GM23248 (cell line): ENCODE measurements around the gene AFF3. TPM values are rescaled to one million over a fixed set of nuclear protein-coding genes. Genes with fewer than 3 reads are reported as not detected.

Experiments
- DNase-seq: peaks from one replicate; pipeline ENCODE4 v3.0.0-alpha.2; 2015
- H2AFZ ChIP-seq: fragments of 200-600 bp; sonication (generic); 2 replicates; pipeline ENCODE4 v1.6.1; 2016; ENCODE audit warnings: antibody characterized with exemption
- H3F3A ChIP-seq: fragments of 200-600 bp; sonication (generic); 2 replicates; pipeline ENCODE4 v1.6.1; 2016; ENCODE audit warnings: mild to moderate bottlenecking, antibody characterized with exemption, mixed run types; ENCODE audit not compliant: insufficient read depth
- H3K27ac ChIP-seq: fragments of 200-600 bp; sonication (generic); 2 replicates; pipeline ENCODE4 v1.5.1; 2016; ENCODE audit warnings: mild to moderate bottlenecking
- H3K27me3 ChIP-seq: fragments of 200-600 bp; sonication (generic); replicated peaks from 2 replicates; pipeline ENCODE4 v1.6.1; 2016; ENCODE audit warnings: mild to moderate bottlenecking; ENCODE audit not compliant: insufficient read depth
- H3K36me3 ChIP-seq: fragments of 200-600 bp; sonication (generic); 2 replicates; pipeline ENCODE4 v1.6.1; 2016; ENCODE audit warnings: low read depth, mild to moderate bottlenecking
- H3K4me1 ChIP-seq: fragments of 200-600 bp; sonication (generic); 2 replicates; pipeline ENCODE4 v1.6.1; 2016; ENCODE audit warnings: mild to moderate bottlenecking; ENCODE audit not compliant: insufficient read depth
- H3K4me2 ChIP-seq: fragments of 200-600 bp; sonication (generic); one replicate; pipeline ENCODE4 v1.6.1; 2016; ENCODE audit warnings: mild to moderate bottlenecking; ENCODE audit not compliant: unreplicated experiment
- H3K4me3 ChIP-seq: fragments of 200-600 bp; sonication (generic); 2 replicates; pipeline ENCODE4 v1.5.1; 2016; ENCODE audit warnings: mild to moderate bottlenecking
- H3K79me2 ChIP-seq: fragments of 200-600 bp; sonication (generic); 2 replicates; pipeline ENCODE4 v1.6.1; 2016; ENCODE audit warnings: mild to moderate bottlenecking; ENCODE audit not compliant: insufficient read depth
- H3K9ac ChIP-seq: fragments of 200-600 bp; sonication (generic); 2 replicates; pipeline ENCODE4 v1.6.1; 2016; ENCODE audit warnings: mild to moderate bottlenecking
- H3K9me2 ChIP-seq: fragments of 200-600 bp; sonication (generic); 2 replicates; pipeline ENCODE4 v1.6.1; 2016; ENCODE audit warnings: mixed run types, mild to moderate bottlenecking, moderate library complexity; ENCODE audit not compliant: insufficient read depth
- H3K9me3 ChIP-seq: fragments of 200-600 bp; sonication (generic); one replicate; pipeline ENCODE4 v1.6.1; 2017; ENCODE audit warnings: low read depth
- H4K20me1 ChIP-seq: fragments of 200-600 bp; sonication (generic); 2 replicates; pipeline ENCODE4 v1.6.0; 2016; ENCODE audit not compliant: insufficient read depth
- EZH2 ChIP-seq: fragments of 200-600 bp; sonication (generic); IDR thresholded peaks from 2 replicates; pipeline ENCODE4 v1.6.1; 2018; ENCODE audit warnings: antibody characterized with exemption, mild to moderate bottlenecking; ENCODE audit not compliant: insufficient read depth, poor library complexity, severe bottlenecking
- EZH2phosphoT487 ChIP-seq: fragments of 200-600 bp; sonication (generic); IDR thresholded peaks from 2 replicates; pipeline ENCODE4 v1.6.1; 2018; ENCODE audit warnings: antibody characterized with exemption, moderate library complexity, mild to moderate bottlenecking, low read depth; ENCODE audit not compliant: insufficient read depth
- WGBS, 2 experiments: methylation state at CpG; one replicate each; pipeline ENCODE4 v1.1.6; 2015 to 2017; ENCODE audit warnings: low lambda C conversion rate in 2 of 2, low coverage in 1 of 2; ENCODE audit errors: missing lambda C conversion rate in 2 of 2; 5-methylcytosine and 5-hydroxymethylcytosine counted together
- in situ Hi-C: fragments of 300-500 bp; cut with MboI; formaldehyde crosslinking; loops from 2 replicates; pipeline ENCODE4 v1.15.0; 2020
- polyA plus RNA-seq: library from polyadenylated mRNA; unstranded; fragments of >200 nt; fragmentation: Nextera tagmentation; extraction: Ambion mirVana; gene quantifications from 2 replicates; pipeline ENCODE4 v1.2.1, GENCODE V29; 2016
- total RNA-seq: library from RNA; depleted of rRNA; stranded (reverse); fragments of >200 nt; shearing (Covaris generic); gene quantifications from 2 replicates; pipeline ENCODE4 v1.2.3, GENCODE V29; 2014

AFF3 gene
- total and polyA plus RNA-seq, 2 experiments from 2014 or later: 0.56 to 0.86 TPM

DNA sequence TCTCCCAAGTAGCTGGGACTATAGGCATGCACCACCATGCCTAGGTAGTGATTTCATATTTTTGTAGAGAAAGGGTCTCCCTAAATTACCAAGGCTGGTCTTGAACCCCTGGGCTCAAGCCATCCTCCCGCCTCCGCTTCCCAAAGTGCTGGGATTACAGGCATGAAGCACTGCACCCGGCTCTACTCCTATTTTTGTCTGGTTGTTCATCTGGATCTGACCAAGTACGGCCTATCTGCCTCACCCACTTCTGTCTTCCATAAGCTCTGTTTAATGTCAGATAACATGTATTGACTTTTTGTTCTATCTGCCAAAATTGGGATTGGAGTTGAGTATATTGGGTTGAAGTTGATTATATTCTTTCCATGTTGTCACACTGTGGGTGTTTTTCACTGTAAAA, 198.4 kb downstream of the AFF3 start:
- Histone ChIP-seq H3K27ac (no peak overlapping the region), H3K9ac (no peak overlapping the region), H3K9me2 (no peaks in the 10 kb centered on the region), H3K79me2 (no peaks in the 10 kb centered on the region), H3K4me3 (no peak overlapping the region), H3F3A (no peaks in the 10 kb centered on the region), H3K4me2 (no peak overlapping the region), H3K4me1 (no peaks in the 10 kb centered on the region), H2AFZ (no peak overlapping the region), H3K9me3 (no peaks in the 10 kb centered on the region), H3K36me3 (no peaks in the 10 kb centered on the region), H3K27me3 (no peaks in the 10 kb centered on the region), H4K20me1 (no peaks in the 10 kb centered on the region)
- WGBS, 2 experiments: 83 to 88% methylated on average over 4 of the region's 4 CpGs
- no peak for TF ChIP-seq EZH2
- no peak for TF ChIP-seq EZH2phosphoT487
- DNase-seq: no peak
- in situ Hi-C loops: no loop called here

DNA sequence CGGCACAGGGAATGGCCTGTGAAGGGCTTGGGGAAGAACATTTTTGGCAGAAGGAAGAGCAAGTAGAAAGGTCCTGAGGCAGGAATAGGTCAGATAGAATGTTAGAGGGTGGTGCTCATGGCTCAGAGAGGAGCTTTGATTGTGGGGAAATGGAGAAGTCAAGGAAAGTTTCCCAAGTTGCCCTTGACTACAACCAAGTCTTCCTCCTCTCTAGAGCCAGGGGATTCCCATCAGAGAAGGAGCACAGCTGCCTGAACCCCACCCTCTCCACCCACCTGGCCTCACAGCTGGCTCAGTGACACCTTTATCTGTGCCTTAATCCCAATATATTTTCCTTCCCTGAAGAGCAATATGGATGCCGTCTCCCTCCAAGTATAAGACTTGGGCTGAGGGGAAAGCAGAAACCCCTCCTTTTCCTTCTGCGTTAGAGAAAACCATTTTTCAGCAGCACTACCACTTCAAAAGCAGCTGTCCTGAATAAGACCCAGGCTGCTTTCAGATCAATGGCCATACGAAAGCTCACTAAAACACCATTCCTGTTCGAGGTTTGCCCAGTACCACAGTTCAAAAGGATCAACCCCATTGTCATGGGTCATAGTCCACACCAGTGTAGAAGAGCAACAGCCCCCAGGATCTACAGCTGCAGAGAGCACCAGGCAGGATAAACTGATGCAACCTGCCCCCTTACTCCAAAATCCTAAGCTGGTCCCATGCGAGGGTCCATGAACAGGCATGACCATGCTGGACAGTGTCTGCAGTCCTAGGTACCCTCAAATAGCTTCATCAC, 199.6 kb downstream of the AFF3 start:
- WGBS, 2 experiments: 90 to 95% methylated on average over 5 to 6 of the region's 6 CpGs

DNA sequence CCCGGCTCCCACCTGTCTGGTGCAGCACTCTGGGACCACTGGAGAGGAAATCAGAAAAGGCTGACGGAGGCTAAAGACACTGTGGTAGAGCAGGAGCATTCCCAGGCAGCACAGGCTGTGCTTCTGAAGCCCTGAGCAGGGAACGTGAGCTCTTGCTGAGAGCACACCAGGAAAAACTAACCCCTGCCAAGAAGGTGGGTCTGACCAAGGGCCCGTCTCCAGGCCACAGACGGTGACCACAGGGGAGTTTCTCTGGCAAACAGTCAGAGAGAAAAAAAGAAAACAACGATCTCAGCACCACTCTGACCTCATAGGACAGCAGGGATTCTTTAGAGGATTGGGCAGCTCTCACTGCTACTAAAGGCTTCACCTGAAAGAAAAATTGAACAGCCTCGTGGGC, 201.4 kb downstream of the AFF3 start:
- Histone ChIP-seq H3K9me2 (no peaks in the 10 kb centered on the region), H3K4me3 (no peak overlapping the region), H3F3A (no peaks in the 10 kb centered on the region), H2AFZ (no peak overlapping the region), H3K79me2 (no peaks in the 10 kb centered on the region), H3K9me3 (no peaks in the 10 kb centered on the region), H3K36me3 (no peaks in the 10 kb centered on the region), H3K27ac (no peak overlapping the region), H3K9ac (no peak overlapping the region), H3K4me2 (no peak overlapping the region), H3K27me3 (no peaks in the 10 kb centered on the region), H3K4me1 (no peaks in the 10 kb centered on the region), H4K20me1 (no peaks in the 10 kb centered on the region)
- TF ChIP-seq EZH2 (no peak), EZH2phosphoT487 (no peak)
- 53 to 54% methylated on average over 7 of the region's 7 CpGs for WGBS, 2 experiments
- no peak for DNase-seq
- in situ Hi-C loops: no loop called here

More for the DNA sequence above, 199.6 kb downstream of the AFF3 start:
- DNase-seq: no peak
- Histone ChIP-seq H3K4me3 (no peak overlapping the region), H4K20me1 (no peaks in the 10 kb centered on the region), H3K4me2 (no peak overlapping the region), H3K9me3 (no peaks in the 10 kb centered on the region), H3F3A (no peaks in the 10 kb centered on the region), H3K27ac (no peak overlapping the region), H3K27me3 (no peaks in the 10 kb centered on the region), H3K9me2 (no peaks in the 10 kb centered on the region), H3K4me1 (no peaks in the 10 kb centered on the region), H3K9ac (no peak overlapping the region), H3K36me3 (no peaks in the 10 kb centered on the region), H3K79me2 (no peaks in the 10 kb centered on the region), H2AFZ (no peak overlapping the region)
- TF ChIP-seq EZH2 (no peak), EZH2phosphoT487 (no peak)
- in situ Hi-C loops: no loop called here

DNA sequence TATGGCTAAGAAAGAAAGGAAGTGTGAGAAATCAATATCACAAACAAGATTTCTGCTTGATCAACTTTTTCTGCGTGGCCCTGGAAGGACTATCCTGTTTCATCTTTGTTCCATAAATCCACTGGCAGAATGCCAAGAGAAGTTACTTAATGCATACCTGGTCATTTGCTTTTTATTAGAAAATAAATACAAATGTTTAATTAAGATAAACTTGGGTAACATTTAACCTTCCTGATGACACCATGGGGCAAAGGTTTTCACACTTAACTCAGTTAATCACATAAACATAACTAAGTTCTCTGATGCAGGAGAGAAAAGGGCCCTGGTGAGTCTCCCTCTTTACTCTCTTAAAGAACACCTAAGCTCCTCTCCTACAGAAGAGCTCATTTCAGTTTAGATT, 203.3 kb downstream of the AFF3 start:
- 73 to 87% methylated on average over 1 of the region's 1 CpG for WGBS, 2 experiments
- H3K4me2 ChIP-seq: no peak overlapping the region
- H3K9me3 ChIP-seq: no peaks in the 10 kb centered on the region
- DNase-seq: peak; percentile 7
- no peak overlapping the region for H3K9ac ChIP-seq
- H3K4me3 ChIP-seq: no peak overlapping the region
- TF ChIP-seq EZH2phosphoT487 (no peak), EZH2 (no peak)
- no peaks in the 10 kb centered on the region for H3F3A ChIP-seq
- in situ Hi-C loops: no loop called here
- no peak overlapping the region for H2AFZ ChIP-seq
- H3K4me1 ChIP-seq: no peaks in the 10 kb centered on the region
- no peak overlapping the region for H3K27ac ChIP-seq
- H3K79me2 ChIP-seq: no peaks in the 10 kb centered on the region
- H3K27me3 ChIP-seq: no peaks in the 10 kb centered on the region
- H4K20me1 ChIP-seq: no peaks in the 10 kb centered on the region
- no peaks in the 10 kb centered on the region for H3K36me3 ChIP-seq
- no peaks in the 10 kb centered on the region for H3K9me2 ChIP-seq
